ENCODE data around the gene MAGI1.
"Not testable (repeated sequence)": the region's sequence is repeated elsewhere in the genome, so short reads cannot be mapped to it uniquely, and the experiment has no call there.

The MAGI1 gene

GRCh38 chr3:65861718-65862117 is 177.0 kb downstream of the MAGI1 start:
- TF ChIP-seq REST (IDR thresholded peaks at IDR 0.05; ENCODE audit: insufficient replicate concordance, low read depth), result no peak
- TF ChIP-seq GABPA (IDR thresholded peaks at IDR 0.05; ENCODE audit: low read depth), result no peak
- no peak for TF ChIP-seq POLR2AphosphoS5 (IDR thresholded peaks at IDR 0.05; ENCODE audit: low read depth)
- DNase-seq (ENCODE audit: low read depth in 1 of 2, low spot score in 1 of 2), result no peak
- Histone ChIP-seq H3K27me3 (ENCODE audit: insufficient read depth, poor library complexity, severe bottlenecking) (no peaks in the 10 kb centered on the region), H3K27ac (replicated peaks) (no peak overlapping the region), H3K4me3 (replicated peaks; ENCODE audit: insufficient read depth, low read length) (no peak overlapping the region)

- H3K27ac ChIP-seq (replicated peaks); DNase-seq (ENCODE audit: low read depth in 1 of 2, low spot score in 1 of 2); H3K27me3 ChIP-seq (ENCODE audit: insufficient read depth, poor library complexity, severe bottlenecking); H3K4me3 ChIP-seq (replicated peaks; ENCODE audit: insufficient read depth, low read length): not testable (repeated sequence)
Observed at GRCh38 chr3:65859612-65860011, 179.1 kb downstream of the MAGI1 start.

GRCh38 chr3:65858749-65859148 is 180.0 kb downstream of the MAGI1 start:
- TF ChIP-seq GABPA (IDR thresholded peaks at IDR 0.05; ENCODE audit: low read depth), result no peak
- TF ChIP-seq SPI1 (IDR thresholded peaks at IDR 0.05; ENCODE audit: borderline replicate concordance, low read depth), result no peak
- TF ChIP-seq CTCF (IDR thresholded peaks at IDR 0.05; ENCODE audit: insufficient read depth, low read length), result no peak
- TF ChIP-seq REST (IDR thresholded peaks at IDR 0.05; ENCODE audit: insufficient replicate concordance, low read depth), result no peak
- TF ChIP-seq POLR2AphosphoS5 (IDR thresholded peaks at IDR 0.05; ENCODE audit: low read depth), result no peak
- Histone ChIP-seq H3K27ac (replicated peaks) (no peak overlapping the region), H3K27me3 (ENCODE audit: insufficient read depth, poor library complexity, severe bottlenecking) (no peaks in the 10 kb centered on the region), H3K4me3 (replicated peaks; ENCODE audit: insufficient read depth, low read length) (no peak overlapping the region)
- no peak for DNase-seq (ENCODE audit: low read depth in 1 of 2, low spot score in 1 of 2)

- no peak overlapping the region for H3K27ac ChIP-seq (replicated peaks)
- no peak overlapping the region for H3K4me3 ChIP-seq (replicated peaks; ENCODE audit: insufficient read depth, low read length)
- no peak for DNase-seq (ENCODE audit: low read depth in 1 of 2, low spot score in 1 of 2)
- TF ChIP-seq GABPA (IDR thresholded peaks at IDR 0.05; ENCODE audit: low read depth), result no peak
- TF ChIP-seq SPI1 (IDR thresholded peaks at IDR 0.05; ENCODE audit: borderline replicate concordance, low read depth), result no peak
- TF ChIP-seq REST (IDR thresholded peaks at IDR 0.05; ENCODE audit: insufficient replicate concordance, low read depth), result no peak
- no peak for TF ChIP-seq CTCF (IDR thresholded peaks at IDR 0.05; ENCODE audit: insufficient read depth, low read length)
- TF ChIP-seq POLR2AphosphoS5 (IDR thresholded peaks at IDR 0.05; ENCODE audit: low read depth), result no peak
- H3K27me3 ChIP-seq (ENCODE audit: insufficient read depth, poor library complexity, severe bottlenecking), result no peaks in the 10 kb centered on the region
Observed at GRCh38 chr3:65857327-65857726, 181.4 kb downstream of the MAGI1 start.

Data from HL-60 (cell line).